Measurements from ENCODE around the gene HDAC5. TPM values are rescaled to one million over a fixed set of nuclear protein-coding genes. Genes with fewer than 3 reads are reported as not detected.

Gene HDAC5
- total RNA-seq, 1 experiment from 2014 or later, result 11.5 TPM

DNA sequence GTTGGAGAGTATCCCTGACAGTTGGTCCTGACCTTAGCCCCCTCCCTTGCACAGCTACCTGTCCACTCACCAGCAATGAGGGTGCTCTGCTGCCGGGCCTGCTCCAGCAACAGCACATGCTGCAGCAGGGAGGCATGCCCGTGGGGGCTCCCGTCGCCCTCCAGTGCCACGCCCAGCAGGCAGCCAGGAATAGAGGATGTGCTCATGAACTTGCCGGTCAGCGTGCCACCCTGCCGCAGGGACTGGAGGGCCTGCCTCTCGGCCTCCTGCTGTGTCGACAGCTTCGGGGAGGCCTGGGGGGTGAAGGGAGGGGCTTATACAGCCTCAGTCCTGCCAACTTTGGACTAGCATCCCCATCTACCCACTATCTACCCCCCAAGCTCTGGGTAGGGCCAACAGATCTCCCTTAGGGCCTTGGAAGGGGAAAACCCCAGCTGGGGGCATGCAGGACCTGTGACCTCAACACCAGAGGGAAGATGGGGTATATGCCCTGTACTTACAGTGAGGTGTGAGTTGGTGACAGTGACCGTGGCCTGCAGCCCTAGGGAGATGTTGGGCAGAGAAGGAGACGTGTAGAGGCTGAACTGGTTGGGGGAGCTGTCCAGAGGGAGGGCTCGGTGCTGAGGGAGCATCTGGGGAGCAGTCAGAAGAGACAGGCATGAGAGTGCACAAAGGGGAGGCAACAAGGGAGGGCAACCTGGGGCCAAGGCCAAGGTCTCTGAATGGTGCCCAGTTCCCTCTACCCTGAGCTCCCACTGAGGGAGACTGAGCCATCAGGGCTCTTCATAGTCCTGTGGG lies 32.0 kb downstream of the HDAC5 start:
- H3K27ac ChIP-seq (ENCODE audit: low read length), result no peak overlapping the region
- peaks cover 18% of the 10 kb centered on the region for H3K4me1 ChIP-seq (ENCODE audit: control insufficient read depth, insufficient read depth, low read length)
- ChIA-PET CTCF (interaction anchor here (0.6 kb wide), 1 partner anchor 8 kb away, joined by 4 read pairs; no protein-coding TSS in a partner anchor), POLR2A (interaction anchor here (0.6 kb wide), 1 partner anchor 93 kb away, joined by 6 read pairs; no protein-coding TSS in a partner anchor)
- TF ChIP-seq REST (IDR thresholded peaks at IDR 0.05; ENCODE audit: insufficient read depth in 1 of 2, low read depth in 2 of 2, low read length in 1 of 2), result no peak
- no peak for TF ChIP-seq SIN3A (IDR thresholded peaks at IDR 0.05; ENCODE audit: borderline replicate concordance, insufficient read depth, low read depth, low read length)
- TF ChIP-seq TCF7L2 (IDR thresholded peaks at IDR 0.05; ENCODE audit: low read depth, low read length), result no peak
- TF ChIP-seq, protein P1, sequence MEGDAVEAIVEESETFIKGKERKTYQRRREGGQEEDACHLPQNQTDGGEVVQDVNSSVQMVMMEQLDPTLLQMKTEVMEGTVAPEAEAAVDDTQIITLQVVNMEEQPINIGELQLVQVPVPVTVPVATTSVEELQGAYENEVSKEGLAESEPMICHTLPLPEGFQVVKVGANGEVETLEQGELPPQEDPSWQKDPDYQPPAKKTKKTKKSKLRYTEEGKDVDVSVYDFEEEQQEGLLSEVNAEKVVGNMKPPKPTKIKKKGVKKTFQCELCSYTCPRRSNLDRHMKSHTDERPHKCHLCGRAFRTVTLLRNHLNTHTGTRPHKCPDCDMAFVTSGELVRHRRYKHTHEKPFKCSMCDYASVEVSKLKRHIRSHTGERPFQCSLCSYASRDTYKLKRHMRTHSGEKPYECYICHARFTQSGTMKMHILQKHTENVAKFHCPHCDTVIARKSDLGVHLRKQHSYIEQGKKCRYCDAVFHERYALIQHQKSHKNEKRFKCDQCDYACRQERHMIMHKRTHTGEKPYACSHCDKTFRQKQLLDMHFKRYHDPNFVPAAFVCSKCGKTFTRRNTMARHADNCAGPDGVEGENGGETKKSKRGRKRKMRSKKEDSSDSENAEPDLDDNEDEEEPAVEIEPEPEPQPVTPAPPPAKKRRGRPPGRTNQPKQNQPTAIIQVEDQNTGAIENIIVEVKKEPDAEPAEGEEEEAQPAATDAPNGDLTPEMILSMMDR (IDR thresholded peaks at IDR 0.05), result no peak
- no peak for TF ChIP-seq POLR2AphosphoS5 (IDR thresholded peaks at IDR 0.05; ENCODE audit: low read depth, low read length)
- intact Hi-C loops (cut with micrococcal nuclease; ENCODE audit: unreplicated experiment) (no loop called here), in situ Hi-C loops (cut with HindIII; ENCODE audit: low pct_unique_long_range_greater_than_20kb, low sequenced_read_pairs) (no loop called here)
- no peaks in the 10 kb centered on the region for H3K36me3 ChIP-seq (ENCODE audit: control insufficient read depth, insufficient read depth, low read length)
- no TSS peak for BruUV-seq (replicated peaks)
- DNase-seq (ENCODE audit: low read depth, low spot score), result no peak
- no peaks in the 10 kb centered on the region for H3K9me3 ChIP-seq (ENCODE audit: control insufficient read depth, insufficient read depth, low read depth, low read length)
- no peaks in the 10 kb centered on the region for H3K27me3 ChIP-seq (ENCODE audit: control insufficient read depth, insufficient read depth, low read length)
- H3K4me3 ChIP-seq (ENCODE audit: low read depth in 2 of 2, low read length in 2 of 2), result no peak overlapping the region
- no peak for ATAC-seq

- H3K27ac ChIP-seq (ENCODE audit: low read length), result no peak overlapping the region
- H3K27me3 ChIP-seq (ENCODE audit: control insufficient read depth, insufficient read depth, low read length), result no peaks in the 10 kb centered on the region
- no peaks in the 10 kb centered on the region for H3K9me3 ChIP-seq (ENCODE audit: control insufficient read depth, insufficient read depth, low read depth, low read length)
- POLR2A ChIA-PET, result no interaction called here
- intact Hi-C loops (cut with micrococcal nuclease; ENCODE audit: unreplicated experiment), result no loop called here
- no peaks in the 10 kb centered on the region for H3K36me3 ChIP-seq (ENCODE audit: control insufficient read depth, insufficient read depth, low read length)
- H3K4me3 ChIP-seq (ENCODE audit: low read depth in 2 of 2, low read length in 2 of 2), result no peak overlapping the region
- BruUV-seq (replicated peaks), result no TSS peak
- DNase-seq (ENCODE audit: low read depth, low spot score) (no peak), ATAC-seq (no peak)
- in situ Hi-C loops (cut with HindIII; ENCODE audit: low pct_unique_long_range_greater_than_20kb, low sequenced_read_pairs), result no loop called here
- CTCF ChIA-PET, result interaction anchor here (0.9 kb wide), 1 partner anchor 80 kb away, joined by 3 read pairs; no protein-coding TSS in a partner anchor
- peaks cover 4% of the 10 kb centered on the region; the same call in 1 of the 2 replicates for H3K4me1 ChIP-seq (ENCODE audit: control insufficient read depth, insufficient read depth, low read length)
- TF ChIP-seq POLR2AphosphoS5 (IDR thresholded peaks at IDR 0.05; ENCODE audit: low read depth, low read length) (no peak), SIN3A (IDR thresholded peaks at IDR 0.05; ENCODE audit: borderline replicate concordance, insufficient read depth, low read depth, low read length) (no peak), TCF7L2 (IDR thresholded peaks at IDR 0.05; ENCODE audit: low read depth, low read length) (no peak), REST (IDR thresholded peaks at IDR 0.05; ENCODE audit: insufficient read depth in 1 of 2, low read depth in 2 of 2, low read length in 1 of 2) (no peak)
- TF ChIP-seq, protein P1 (IDR thresholded peaks at IDR 0.05), result no peak
Measured at GRCh38 chr17:44088254-44088653, 35.2 kb downstream of the HDAC5 start.
